Right cardiac atrium (tissue), 5 donors: ENCODE results near the gene KMO. TPM values are rescaled to one million over a fixed set of nuclear protein-coding genes. Genes with fewer than 3 reads are reported as not detected.

Experiments used
- ATAC-seq, 2 donors: fragments of 200-7000 bp; cut with Tn5 transposase; one replicate each; pipeline versions ENCODE4 v1.8.0 to v1.9.1; 2020; ENCODE audit warnings: moderate library complexity in 2 of 2, mild to moderate bottlenecking in 1 of 2
- DNase-seq, 3 donors: peaks; one replicate each; pipeline ENCODE4 v3.0.0-alpha.2; 2020
- H3K27ac ChIP-seq: one replicate; pipeline ENCODE4 v1.5.1; 2013; ENCODE audit warnings: mild to moderate bottlenecking, low read length, control low read depth, moderate library complexity
- H3K27me3 ChIP-seq: one replicate; pipeline ENCODE4 v1.6.1; 2013; ENCODE audit not compliant: control insufficient read depth, insufficient read depth
- H3K4me1 ChIP-seq: one replicate; pipeline ENCODE4 v1.6.1; 2013; ENCODE audit warnings: low read length; ENCODE audit not compliant: control insufficient read depth, insufficient read depth
- H3K4me3 ChIP-seq: one replicate; pipeline ENCODE4 v1.5.1; 2013; ENCODE audit warnings: low read length, control low read depth
- H3K9me3 ChIP-seq: one replicate; pipeline ENCODE4 v1.6.1; 2013; ENCODE audit warnings: low read length; ENCODE audit not compliant: control insufficient read depth
- WGBS: extraction: QIAGEN DNeasy Blood & Tissue Kit; methylation state at CpG from one replicate; pipeline ENCODE4 v1.1.7; 2013; 5-methylcytosine and 5-hydroxymethylcytosine counted together
- intact Hi-C, 4 donors: fragments of 100-400 bp; cut with DNase I; formaldehyde crosslinking; loops; one replicate each; pipeline versions ENCODE4 v1.11.0 to v1.14.0; 2022 to 2023
- polyA plus RNA-seq: library from polyadenylated mRNA; stranded (reverse); fragments of 200-250 nt; gene quantifications from one replicate; pipeline ENCODE4 v1.2.3, GENCODE V29; 2013
- total RNA-seq, 4 donors: library from RNA; stranded (reverse); fragmentation: NEBNext Ultra II Directional; extraction: Animal tissue kit (Norgen Biotek cat#: 25700); gene quantifications; one replicate each; pipeline ENCODE4 v1.2.1, GENCODE V29; 2021
- donor health status: healthy with polysubstance abuse.
- donor health status: DM: no; HTN: yes; CAD: no.
- donor health status: DM: no; HTN: no; CAD: no.
- donor health status: DM: no; HTN: yes; CAD: no; lungs with severe emphysema.
- donor health status: DM: yes; HTN: yes; CAD: no.

The KMO gene
- total and polyA plus RNA-seq, 5 donors = 0.29 to 1.5 (median 0.65) TPM

GRCh38 chr1:241569848-241570247, 37.7 kb downstream of the KMO start:
- intact Hi-C loops = no loop called here
- 82% methylated on average over 2 of the region's 2 CpGs for WGBS
- Histone ChIP-seq H3K27ac (no peak overlapping the region), H3K27me3 (no peaks in the 10 kb centered on the region), H3K4me3 (no peak overlapping the region), H3K9me3 (no peaks in the 10 kb centered on the region), H3K4me1 (no peaks in the 10 kb centered on the region)
- DNase-seq (no peak), ATAC-seq (no peak)

GRCh38 chr1:241574154-241574553, 42.0 kb downstream of the KMO start:
- Histone ChIP-seq H3K27ac (no peak overlapping the region), H3K4me3 (no peak overlapping the region), H3K4me1 (no peaks in the 10 kb centered on the region), H3K27me3 (no peaks in the 10 kb centered on the region), H3K9me3 (no peaks in the 10 kb centered on the region)
- no peak for DNase-seq
- intact Hi-C loops = no loop called here
- no peak for ATAC-seq

DNA sequence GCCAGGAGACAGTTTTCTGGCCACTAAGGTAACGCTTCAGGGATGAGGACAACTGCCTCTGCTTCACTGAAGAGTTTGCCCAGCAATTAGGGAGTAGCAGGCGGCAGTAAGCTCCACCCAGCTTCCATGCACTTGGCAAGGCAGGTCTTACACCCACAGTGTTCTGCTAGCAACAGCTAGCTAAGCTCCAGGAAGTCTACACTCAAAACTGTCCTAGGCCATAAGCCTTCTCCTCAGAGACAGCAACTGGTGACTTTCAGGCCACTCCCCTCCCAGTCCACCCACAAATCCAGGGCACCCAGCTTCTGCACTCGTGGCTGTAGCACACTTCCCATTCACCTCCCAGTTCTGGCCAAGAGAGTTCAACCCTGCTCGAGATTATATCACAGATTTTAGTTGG, 47.3 kb downstream of the KMO start:
- intact Hi-C loops = no loop called here
- no peak overlapping the region for H3K4me3 ChIP-seq
- H3K4me1 ChIP-seq = no peaks in the 10 kb centered on the region
- H3K27ac ChIP-seq = no peak overlapping the region
- no peaks in the 10 kb centered on the region for H3K9me3 ChIP-seq
- H3K27me3 ChIP-seq = no peaks in the 10 kb centered on the region
- DNase-seq (no peak), ATAC-seq (no peak)
- WGBS = 66% methylated on average over 4 of the region's 4 CpGs

GRCh38 chr1:241582921-241583321, 50.7 kb downstream of the KMO start:
- intact Hi-C loops = no loop called here
- WGBS = 90% methylated on average over 1 of the region's 1 CpG
- Histone ChIP-seq H3K27ac (no peak overlapping the region), H3K27me3 (no peaks in the 10 kb centered on the region), H3K4me3 (no peak overlapping the region), H3K4me1 (no peaks in the 10 kb centered on the region), H3K9me3 (no peaks in the 10 kb centered on the region)
- DNase-seq = no peak
- ATAC-seq = no peak

GRCh38 chr1:241586905-241587512, 54.8 kb downstream of the KMO start:
- Histone ChIP-seq H3K27me3 (no peaks in the 10 kb centered on the region), H3K4me3 (no peak overlapping the region), H3K27ac (no peak overlapping the region), H3K9me3 (no peaks in the 10 kb centered on the region), H3K4me1 (no peaks in the 10 kb centered on the region)
- DNase-seq (no peak), ATAC-seq (no peak)
- intact Hi-C loops = no loop called here
- 79% methylated on average over 14 of the region's 14 CpGs for WGBS

GRCh38 chr1:241589521-241589920, 57.3 kb downstream of the KMO start:
- no peak overlapping the region for H3K27ac ChIP-seq
- no peaks in the 10 kb centered on the region for H3K9me3 ChIP-seq
- intact Hi-C loops = no loop called here
- no peaks in the 10 kb centered on the region for H3K4me1 ChIP-seq
- ATAC-seq = no peak
- no peak overlapping the region for H3K4me3 ChIP-seq
- 86% methylated on average over 7 of the region's 7 CpGs for WGBS
- no peaks in the 10 kb centered on the region for H3K27me3 ChIP-seq
- DNase-seq = no peak

- Histone ChIP-seq H3K27ac (no peak overlapping the region), H3K27me3 (no peaks in the 10 kb centered on the region), H3K4me1 (no peaks in the 10 kb centered on the region), H3K4me3 (no peak overlapping the region), H3K9me3 (no peaks in the 10 kb centered on the region)
- intact Hi-C loops = no loop called here
- ATAC-seq (no peak), DNase-seq (no peak)
- WGBS = 49% methylated on average over 4 of the region's 4 CpGs
Observed at GRCh38 chr1:241590719-241591118, 58.5 kb downstream of the KMO start.

DNA sequence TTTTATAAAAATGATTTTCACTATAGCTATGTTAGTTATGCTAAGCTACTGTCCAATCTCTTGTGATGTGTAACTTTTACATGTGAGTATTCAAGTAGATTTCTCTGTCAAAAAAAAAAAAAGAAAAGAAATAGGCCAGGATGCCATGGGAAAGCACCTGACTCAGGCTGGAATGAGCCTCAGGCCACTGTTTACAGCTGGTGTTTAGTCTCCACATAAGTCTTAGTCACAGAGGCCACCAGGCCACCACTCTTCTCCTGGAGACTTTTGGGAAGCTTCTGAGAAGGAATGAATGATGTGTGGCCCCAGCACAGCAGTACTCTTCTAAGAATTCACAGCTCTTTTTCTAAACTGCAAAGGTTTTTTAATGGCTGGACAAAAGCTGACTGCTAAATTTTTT, 59.1 kb downstream of the KMO start:
- Histone ChIP-seq H3K27ac (no peak overlapping the region), H3K9me3 (no peaks in the 10 kb centered on the region), H3K27me3 (no peaks in the 10 kb centered on the region), H3K4me3 (no peak overlapping the region), H3K4me1 (no peaks in the 10 kb centered on the region)
- ATAC-seq (no peak), DNase-seq (no peak)
- intact Hi-C loops = no loop called here

GRCh38 chr1:241591736-241592135, 59.6 kb downstream of the KMO start:
- intact Hi-C loops = no loop called here
- H3K27me3 ChIP-seq = no peaks in the 10 kb centered on the region
- DNase-seq (no peak), ATAC-seq (no peak)
- no peak overlapping the region for H3K4me3 ChIP-seq
- 76% methylated on average over 5 of the region's 5 CpGs for WGBS
- H3K27ac ChIP-seq = no peak overlapping the region
- H3K4me1 ChIP-seq = no peaks in the 10 kb centered on the region
- no peaks in the 10 kb centered on the region for H3K9me3 ChIP-seq

GRCh38 chr1:241592273-241592958, 60.2 kb downstream of the KMO start:
- no peak for ATAC-seq
- Histone ChIP-seq H3K9me3 (no peaks in the 10 kb centered on the region), H3K4me3 (no peak overlapping the region), H3K4me1 (no peaks in the 10 kb centered on the region), H3K27me3 (no peaks in the 10 kb centered on the region), H3K27ac (no peak overlapping the region)
- intact Hi-C loops = no loop called here
- DNase-seq = no peak
- WGBS = 88% methylated on average over 3 of the region's 3 CpGs

- no peak overlapping the region for H3K27ac ChIP-seq
- WGBS = 95% methylated on average over 1 of the region's 1 CpG
- ATAC-seq = no peak
- H3K9me3 ChIP-seq = no peaks in the 10 kb centered on the region
- no peaks in the 10 kb centered on the region for H3K27me3 ChIP-seq
- H3K4me1 ChIP-seq = no peaks in the 10 kb centered on the region
- no peak overlapping the region for H3K4me3 ChIP-seq
- no peak for DNase-seq
- intact Hi-C loops = no loop called here
Observed at GRCh38 chr1:241593186-241593585, 61.0 kb downstream of the KMO start.

- H3K9me3 ChIP-seq = no peaks in the 10 kb centered on the region
- no peak for ATAC-seq
- DNase-seq = no peak
- intact Hi-C loops = no loop called here
- no peak overlapping the region for H3K4me3 ChIP-seq
- WGBS = 83% methylated on average over 6 of the region's 6 CpGs
- no peak overlapping the region for H3K27ac ChIP-seq
- H3K27me3 ChIP-seq = no peaks in the 10 kb centered on the region
- no peaks in the 10 kb centered on the region for H3K4me1 ChIP-seq
Observed at GRCh38 chr1:241596633-241597032, 64.5 kb downstream of the KMO start.
